Measurements from ENCODE around the gene C20orf173.
"Not testable (repeated sequence)": the region's sequence is repeated elsewhere in the genome, so short reads cannot be mapped to it uniquely, and the experiment has no call there.

C20orf173 gene

DNA sequence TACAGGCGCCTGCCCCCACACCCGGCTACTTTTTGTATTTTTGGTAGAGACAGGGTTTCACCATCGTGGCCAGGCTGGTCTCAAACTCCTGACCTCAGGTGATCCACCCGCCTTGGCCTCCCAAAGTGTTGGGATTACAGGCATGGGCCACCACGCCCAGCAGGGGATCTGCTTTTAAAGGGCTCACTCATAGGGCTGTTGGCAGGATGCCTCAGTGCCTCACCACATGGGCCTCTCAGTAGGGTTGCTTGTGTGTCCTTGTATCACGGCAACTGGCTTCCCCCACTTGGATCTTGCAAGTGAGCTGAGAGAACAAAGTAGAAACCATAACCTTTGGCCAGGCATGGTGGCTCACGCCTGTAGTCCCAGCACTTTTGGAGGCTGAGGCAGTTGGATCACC lies 15.5 kb upstream of the C20orf173 start:
- not testable (repeated sequence) for DNase-seq

DNA sequence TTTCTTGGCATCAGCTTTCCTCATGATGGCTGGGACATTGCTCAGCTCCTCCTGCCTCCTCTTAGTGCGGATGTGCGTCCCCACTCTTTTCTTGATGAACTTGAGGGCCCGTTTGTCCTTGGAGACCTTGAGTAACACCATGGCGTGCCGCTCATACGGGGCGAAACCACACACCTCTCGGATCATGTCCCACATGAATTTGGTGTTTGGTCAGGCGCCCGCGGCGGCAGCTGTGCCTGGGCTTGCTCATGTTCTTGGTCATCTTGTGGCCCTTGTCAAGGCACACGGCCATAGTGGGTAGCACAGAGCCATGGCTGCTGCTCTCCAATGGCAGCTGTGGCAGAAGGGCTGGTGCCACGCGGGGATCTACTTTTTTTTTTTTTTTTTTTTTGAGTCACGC lies 15.0 kb upstream of the C20orf173 start:
- DNase-seq, result no peak

- DNase-seq, result no peak
Measured at GRCh38 chr20:35542990-35543389, 13.5 kb upstream of the C20orf173 start.

GRCh38 chr20:35541783-35542662 lies 12.6 kb upstream of the C20orf173 start, which contains the start of gene ERGIC3:
TSS of gene ERGIC3 (plus strand) at chr20:35542078. CDS start at chr20:35542098, 20 bp downstream.
- peak; percentile 97 for DNase-seq

DNA sequence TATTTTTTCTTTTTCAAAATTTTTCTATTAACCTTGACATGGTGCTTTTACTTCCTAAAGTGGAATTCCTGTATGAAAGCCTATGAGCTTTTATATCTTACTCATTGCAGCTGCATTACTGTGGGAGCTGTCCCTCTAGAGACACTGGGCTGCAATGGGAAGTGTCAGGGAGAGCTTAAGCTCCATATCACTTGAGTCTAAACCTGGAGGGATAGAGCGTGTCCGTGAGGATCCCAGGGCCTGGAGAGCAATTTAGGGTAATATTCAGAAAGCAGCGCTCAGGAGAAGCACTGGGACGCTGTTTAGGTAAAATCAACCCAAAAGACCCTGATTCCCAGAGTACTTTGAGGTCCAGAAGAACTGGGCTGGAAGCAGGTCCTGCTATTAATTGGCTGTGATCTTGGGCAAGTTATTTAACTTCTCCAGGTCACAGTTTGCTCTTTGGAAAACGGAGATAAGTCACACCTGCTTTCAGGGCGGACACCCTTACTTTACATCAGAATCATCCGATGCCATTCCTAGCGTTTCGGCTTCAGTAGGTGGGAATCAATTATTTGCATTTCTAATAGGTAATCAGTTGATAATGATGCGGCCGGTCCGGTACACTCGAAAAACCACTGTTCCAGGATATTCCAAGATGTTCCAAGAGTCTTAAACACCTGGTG lies 11.8 kb upstream of the C20orf173 start:
- no peak for DNase-seq

DNA sequence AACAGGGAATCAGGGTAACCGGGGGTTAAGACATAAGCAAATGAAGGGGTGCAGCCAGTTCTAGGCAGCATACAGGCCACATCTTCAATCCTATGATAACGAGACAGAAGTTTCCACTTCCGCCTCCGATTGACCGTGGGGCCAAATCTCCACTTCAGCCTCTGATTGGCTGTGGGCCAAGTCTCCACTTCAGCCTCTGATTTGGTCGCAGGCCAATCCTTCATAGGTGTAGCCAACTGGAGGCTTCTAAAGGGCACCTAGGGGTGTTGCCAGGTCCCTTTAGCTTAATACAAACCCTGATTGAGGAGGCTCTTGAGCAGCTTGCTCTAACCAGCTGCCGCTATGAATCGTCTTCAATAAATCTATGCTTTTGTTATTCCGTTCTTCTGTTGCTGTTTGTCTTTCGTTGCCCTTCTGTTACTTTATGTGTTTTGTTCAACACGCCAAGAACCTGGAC lies 10.3 kb upstream of the C20orf173 start:
- no peak for DNase-seq

DNA sequence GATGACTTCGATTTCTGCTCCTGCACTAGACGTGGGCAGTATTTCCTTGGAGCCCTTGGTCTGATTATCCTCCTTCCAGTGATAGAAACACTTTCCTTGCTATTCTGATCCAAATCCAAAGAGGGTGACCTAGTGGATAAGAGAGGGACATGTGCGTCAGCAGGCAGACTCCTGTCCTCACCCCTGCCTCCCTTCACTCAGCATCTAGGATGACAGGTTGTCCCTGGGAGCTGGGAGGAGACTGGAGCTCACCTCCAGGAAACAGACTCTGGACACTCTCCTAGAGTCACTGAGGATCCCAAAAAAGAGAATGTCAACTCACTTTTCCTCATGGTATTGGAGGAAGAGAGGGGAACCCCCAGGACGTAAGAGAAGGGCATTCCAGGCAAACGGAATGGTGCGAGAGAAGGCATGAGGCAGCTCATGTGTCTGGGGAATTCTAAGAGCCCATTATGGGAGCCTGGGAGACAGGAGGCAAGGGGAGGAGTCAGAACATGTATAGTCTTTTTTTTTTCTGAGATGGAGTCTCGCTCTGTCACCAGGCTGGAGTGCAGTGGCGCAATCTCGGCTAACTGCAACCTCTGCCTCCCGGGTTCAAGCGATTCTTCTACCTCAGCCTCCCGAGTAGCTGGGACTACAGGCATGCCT lies 2.2 kb downstream of the C20orf173 start:
- DNase-seq, result no peak

- no peak for DNase-seq
Measured at GRCh38 chr20:35525639-35526038, 3.8 kb downstream of the C20orf173 start.

- DNase-seq, result no peak
Measured at GRCh38 chr20:35523298-35523888, 6.1 kb downstream of the C20orf173 start.

DNA sequence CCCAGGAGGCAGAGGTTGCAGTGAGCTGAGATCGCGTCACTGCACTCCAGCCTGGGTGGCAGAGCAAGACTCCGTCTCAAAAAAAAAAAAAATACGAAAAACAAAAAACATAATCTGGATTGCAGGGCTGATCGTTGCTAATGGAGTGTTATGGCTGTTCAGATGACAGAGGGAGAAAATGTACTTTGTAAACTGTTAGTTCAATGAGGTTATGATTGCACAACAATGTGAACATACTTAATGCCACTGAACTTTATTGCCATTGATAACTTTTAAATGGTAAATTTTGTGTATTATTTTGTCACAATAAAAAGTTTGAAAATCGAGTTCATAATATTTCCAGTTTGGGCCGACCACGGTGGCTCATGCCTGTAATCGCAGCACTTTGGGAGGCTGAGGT lies 10.5 kb downstream of the C20orf173 start:
- DNase-seq, result no peak

DNA sequence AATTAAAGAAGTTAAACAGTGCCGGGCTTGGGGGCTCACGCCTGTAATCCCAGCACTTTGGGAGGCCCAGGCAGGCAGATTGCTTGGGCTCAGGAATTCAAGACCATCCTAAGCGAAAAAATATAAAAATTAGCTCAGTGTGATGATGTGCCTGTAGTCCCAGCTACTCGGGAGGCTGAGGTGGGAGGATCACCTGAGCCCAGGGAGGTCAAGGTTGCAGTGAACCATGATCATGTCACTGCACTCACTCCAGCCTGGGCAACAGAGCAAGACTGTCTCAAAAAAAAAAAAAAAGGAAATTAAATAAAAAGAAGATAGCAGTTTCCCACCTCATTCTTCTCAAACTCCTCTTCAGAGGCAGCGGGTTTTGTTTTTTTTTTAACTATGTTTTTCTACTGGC lies 11.7 kb downstream of the C20orf173 start:
- not testable (repeated sequence) for DNase-seq

DNA sequence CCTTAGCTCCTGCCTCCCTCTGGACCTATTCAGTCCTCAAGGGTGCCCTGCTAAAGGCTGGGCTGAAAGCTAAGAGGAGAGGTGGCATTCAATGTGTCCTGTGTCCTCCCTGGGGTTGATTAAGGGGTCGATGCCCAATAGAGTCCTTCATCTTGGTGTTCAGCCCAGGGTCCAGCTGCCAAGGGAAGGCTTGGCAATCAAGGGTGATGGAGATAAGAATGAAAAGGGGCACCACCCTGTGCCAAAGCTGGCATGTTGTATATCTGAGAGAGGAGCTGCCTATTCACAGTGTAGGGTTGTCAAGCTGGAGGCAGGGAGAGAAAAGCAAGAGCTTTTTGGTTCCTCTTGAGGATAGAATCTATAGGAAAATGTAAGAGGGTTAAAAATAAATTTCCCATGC lies 12.3 kb downstream of the C20orf173 start:
- DNase-seq, result no peak

DNA sequence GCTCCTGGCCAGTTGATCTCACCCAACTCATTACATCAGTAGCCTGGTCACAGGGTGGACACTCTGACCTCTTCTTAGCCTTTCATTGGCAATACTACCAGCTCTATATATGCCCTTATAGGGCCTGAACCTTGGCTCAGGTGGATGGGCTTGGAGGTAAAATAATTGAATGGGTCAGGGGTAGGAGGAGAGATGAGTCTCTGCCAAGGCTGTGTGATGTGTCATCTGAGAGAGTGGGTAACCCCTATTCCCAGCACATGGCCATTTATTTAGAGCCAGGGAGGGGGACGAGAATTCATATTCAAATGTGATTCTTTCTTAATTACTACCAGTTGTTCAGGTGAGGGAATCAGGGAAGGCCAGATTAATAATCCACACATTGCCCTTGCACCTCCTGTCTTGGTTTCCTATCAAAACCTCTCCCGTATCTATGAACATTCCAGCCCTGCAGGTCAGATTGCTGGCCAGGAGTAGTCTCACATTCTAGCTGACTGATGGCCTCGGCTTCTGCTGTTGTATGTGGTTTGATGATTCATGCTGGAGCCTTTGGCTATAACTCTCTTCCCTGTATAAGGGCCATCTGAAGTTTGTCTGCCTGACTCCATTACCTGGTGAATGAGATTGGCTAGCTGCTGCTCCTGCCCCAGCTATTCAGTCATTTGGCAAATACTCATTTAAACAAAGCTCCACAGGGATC lies 13.4 kb downstream of the C20orf173 start:
- DNase-seq, result no peak

GRCh38 chr20:35515341-35515740 lies 14.1 kb downstream of the C20orf173 start:
- no peak for DNase-seq

DNA sequence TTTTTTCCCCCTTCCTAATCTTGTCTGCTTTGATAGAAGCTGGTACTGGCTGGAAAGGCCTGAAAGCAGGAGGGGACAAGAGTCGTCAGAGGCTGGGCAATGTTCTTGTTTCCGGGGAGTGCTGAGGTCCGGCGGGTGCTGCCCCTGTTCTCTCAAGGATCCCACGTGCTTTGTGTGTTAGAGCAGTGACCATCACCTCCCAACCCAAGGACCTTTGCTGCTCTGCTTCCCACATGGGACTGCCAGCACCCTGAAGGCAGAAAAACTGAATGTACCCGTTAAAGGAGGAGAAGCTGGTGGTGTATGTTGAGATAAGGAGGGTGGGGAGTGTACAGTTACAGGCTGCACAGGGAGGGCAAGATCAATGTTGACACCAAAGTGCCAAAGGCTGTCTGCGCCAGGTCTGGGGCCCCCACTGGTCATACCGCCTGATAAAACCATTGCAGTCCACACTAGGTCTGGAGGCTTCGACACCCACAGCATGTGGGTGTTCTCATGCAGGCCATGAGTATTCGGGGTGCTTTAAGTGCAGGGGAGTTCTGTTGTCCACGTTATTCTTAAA lies 15.0 kb downstream of the C20orf173 start:
- DNase-seq, result no peak

DNA sequence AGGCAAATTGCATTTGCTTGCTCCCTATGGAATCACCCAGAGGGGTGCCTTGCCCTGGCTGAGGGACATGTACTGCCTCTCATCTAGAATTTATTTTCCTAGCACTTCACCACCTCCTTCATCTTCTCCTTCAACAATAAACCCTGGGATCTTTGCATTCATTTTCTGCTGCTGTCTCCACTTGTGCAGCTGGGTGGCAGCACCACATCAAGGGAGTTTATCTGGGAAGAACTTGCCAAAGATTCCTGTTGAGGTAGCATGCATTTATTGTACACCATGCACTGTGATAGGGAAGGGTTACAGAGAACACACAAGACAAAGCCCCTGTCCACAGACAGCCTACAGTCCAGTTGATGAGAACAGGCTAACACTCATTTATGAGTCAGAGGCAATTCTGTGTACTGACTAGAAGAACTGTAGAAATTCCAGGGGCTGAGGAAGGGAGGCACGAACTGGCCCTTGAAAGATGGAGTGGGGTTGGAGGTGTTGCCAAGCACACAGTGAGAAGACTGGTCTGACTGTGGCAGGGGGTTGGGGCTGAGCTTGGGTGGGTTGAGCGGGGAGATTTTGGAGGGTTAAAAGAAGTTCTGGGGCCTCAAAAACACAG lies 17.5 kb downstream of the C20orf173 start:
- DNase-seq, result no peak

DNA sequence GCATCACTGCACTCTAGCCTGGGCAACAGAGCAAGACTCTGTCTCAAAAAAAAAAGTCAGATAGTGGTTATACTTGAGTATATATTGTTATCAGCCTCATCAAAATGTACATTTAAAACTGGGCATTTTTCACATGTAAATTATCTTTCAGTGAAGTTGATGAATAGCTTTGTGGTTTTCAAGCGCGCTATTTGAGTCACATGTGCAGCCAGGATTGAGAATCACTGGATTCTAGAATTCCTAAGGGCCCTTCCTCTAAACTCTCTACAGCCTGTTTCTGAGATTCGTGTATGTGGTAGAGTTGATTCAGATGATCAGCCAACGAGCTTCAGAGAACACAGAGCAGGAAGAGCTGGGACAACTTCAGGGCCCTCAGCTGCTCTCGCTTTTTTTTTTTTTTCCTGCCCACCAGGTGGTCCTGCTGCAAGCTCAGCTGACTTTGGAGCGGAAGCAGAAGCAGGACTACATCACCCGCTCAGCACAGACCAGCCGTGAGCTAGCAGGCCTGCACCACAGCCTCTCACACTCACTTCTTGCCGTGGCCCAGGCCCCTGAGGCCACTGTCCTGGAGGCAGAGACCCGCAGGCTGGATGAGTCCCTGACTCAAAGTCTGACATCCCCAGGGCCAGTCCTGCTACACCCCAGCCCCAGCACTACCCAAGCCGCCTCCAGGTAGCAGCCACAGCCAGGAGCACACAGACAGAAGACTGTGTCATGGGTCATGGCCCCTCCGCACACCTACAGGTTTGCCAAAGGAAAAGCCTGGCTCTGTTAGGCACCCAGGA lies 18.3 kb downstream of the C20orf173 start:
- DNase-seq, result no peak

- no peak for DNase-seq
Measured at GRCh38 chr20:35508493-35509218, 20.8 kb downstream of the C20orf173 start.

DNA sequence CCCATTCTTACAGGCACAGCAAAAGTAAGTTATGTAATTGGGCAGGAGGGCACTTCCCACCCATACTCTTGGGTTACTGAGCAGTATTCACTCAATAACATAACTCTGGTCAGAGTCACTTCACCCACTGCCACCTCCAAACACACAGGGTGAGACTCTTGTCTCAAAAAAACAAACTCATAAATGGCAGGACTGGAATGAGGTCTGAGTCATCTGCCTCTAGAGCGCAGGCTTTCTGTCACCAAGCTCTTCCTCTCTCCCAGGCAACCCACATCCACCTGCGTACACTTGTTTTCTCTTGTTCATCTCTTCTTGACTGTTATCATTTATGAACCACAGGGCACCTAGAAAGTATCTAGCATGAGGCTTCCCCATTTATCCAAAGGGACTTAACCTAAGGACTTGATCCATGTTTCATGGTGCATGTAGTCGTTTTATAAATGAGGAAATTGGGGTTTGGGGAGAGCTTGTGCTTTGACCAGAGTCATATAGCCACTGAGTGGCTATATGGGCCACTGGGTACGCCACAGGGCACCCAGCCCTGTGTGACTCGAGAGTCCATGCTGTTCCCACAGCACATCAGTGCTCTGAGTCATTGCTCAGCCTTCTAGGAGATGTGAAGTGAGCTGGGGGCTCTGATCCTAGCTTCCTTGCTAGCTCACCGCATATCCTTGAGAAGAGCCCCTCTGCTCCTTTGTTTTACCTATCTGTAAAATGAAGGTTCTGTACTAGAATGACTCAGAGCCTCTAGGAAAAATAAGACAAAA lies 22.4 kb downstream of the C20orf173 start:
- no peak for DNase-seq

Data from left hindlimb (tissue), 1 donor.